AG09309 (cell line): ENCODE results near the gene PITPNM2.

Experiments
- DNase-seq: peaks from one replicate; pipeline ENCODE4 v3.0.0-alpha.2; 2010; ENCODE audit warnings: low read depth
- H3K4me3 ChIP-seq: 2 replicates; pipeline ENCODE4 v1.5.1; 2011; ENCODE audit warnings: mild to moderate bottlenecking, low read depth, low read length, moderate library complexity; ENCODE audit not compliant: control insufficient read depth
- TF ChIP-seq, protein P1 (sequence below): IDR thresholded peaks from 2 replicates; pipeline ENCODE4 v1.5.1; 2011; ENCODE audit warnings: mild to moderate bottlenecking, low read depth, low read length, inconsistent platforms; ENCODE audit not compliant: insufficient read depth, control insufficient read depth; ENCODE audit errors: missing control alignments

Gene PITPNM2

GRCh38 chr12:123152833-123153232, 1.9 kb upstream of the PITPNM2 start:
- no peak for DNase-seq
- no peak overlapping the region for H3K4me3 ChIP-seq
- TF ChIP-seq, protein P1, sequence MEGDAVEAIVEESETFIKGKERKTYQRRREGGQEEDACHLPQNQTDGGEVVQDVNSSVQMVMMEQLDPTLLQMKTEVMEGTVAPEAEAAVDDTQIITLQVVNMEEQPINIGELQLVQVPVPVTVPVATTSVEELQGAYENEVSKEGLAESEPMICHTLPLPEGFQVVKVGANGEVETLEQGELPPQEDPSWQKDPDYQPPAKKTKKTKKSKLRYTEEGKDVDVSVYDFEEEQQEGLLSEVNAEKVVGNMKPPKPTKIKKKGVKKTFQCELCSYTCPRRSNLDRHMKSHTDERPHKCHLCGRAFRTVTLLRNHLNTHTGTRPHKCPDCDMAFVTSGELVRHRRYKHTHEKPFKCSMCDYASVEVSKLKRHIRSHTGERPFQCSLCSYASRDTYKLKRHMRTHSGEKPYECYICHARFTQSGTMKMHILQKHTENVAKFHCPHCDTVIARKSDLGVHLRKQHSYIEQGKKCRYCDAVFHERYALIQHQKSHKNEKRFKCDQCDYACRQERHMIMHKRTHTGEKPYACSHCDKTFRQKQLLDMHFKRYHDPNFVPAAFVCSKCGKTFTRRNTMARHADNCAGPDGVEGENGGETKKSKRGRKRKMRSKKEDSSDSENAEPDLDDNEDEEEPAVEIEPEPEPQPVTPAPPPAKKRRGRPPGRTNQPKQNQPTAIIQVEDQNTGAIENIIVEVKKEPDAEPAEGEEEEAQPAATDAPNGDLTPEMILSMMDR: no peak

GRCh38 chr12:123151457-123152454, 866 bp upstream of the PITPNM2 start:
- no peak for DNase-seq
- TF ChIP-seq, protein P1: no peak
- H3K4me3 ChIP-seq: peak overlapping the region; percentile 55

DNA sequence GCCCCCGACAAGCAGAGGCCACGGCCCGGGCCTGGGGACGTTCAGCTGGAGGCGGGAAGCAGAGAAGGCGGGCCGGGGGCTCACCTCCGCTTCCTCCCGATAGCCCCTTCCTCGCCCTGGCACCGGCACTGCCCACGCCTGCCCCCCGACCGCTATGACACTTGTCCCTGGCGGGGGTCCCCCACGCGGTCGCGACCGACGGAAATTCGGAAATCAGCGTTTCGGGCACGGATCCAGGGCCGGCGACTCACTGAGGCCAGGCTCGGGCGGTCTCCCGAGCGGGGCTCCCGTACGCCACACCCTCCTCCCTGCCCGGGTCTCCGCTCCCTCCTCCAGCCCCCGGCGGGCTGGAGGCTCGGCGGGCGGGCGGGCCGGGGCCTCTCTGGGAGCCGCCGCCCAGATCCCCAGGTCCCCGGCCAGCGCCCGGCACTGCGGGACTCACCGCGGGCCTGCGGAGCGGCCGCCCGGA, 581 bp downstream of the PITPNM2 start:
- H3K4me3 ChIP-seq: peak overlapping the region; percentile 70
- DNase-seq: no peak
- TF ChIP-seq, protein P1: no peak

- peak overlapping the region; percentile 70 for H3K4me3 ChIP-seq
- TF ChIP-seq, protein P1: no peak
- no peak for DNase-seq
Measured at GRCh38 chr12:123149501-123150274, 1.2 kb downstream of the PITPNM2 start.

- H3K4me3 ChIP-seq: no peak overlapping the region
- TF ChIP-seq, protein P1: no peak
- DNase-seq: no peak
Measured at GRCh38 chr12:123149088-123149487, 1.8 kb downstream of the PITPNM2 start.

- TF ChIP-seq, protein P1: no peak
- no peak overlapping the region for H3K4me3 ChIP-seq
- DNase-seq: no peak
Measured at GRCh38 chr12:123148655-123149054, 2.2 kb downstream of the PITPNM2 start.
